Measurements from ENCODE around the gene SHANK2.
A peak's percentile ranks its signal among the peaks of the same experiment; 100 is the strongest.

The SHANK2 gene

DNA sequence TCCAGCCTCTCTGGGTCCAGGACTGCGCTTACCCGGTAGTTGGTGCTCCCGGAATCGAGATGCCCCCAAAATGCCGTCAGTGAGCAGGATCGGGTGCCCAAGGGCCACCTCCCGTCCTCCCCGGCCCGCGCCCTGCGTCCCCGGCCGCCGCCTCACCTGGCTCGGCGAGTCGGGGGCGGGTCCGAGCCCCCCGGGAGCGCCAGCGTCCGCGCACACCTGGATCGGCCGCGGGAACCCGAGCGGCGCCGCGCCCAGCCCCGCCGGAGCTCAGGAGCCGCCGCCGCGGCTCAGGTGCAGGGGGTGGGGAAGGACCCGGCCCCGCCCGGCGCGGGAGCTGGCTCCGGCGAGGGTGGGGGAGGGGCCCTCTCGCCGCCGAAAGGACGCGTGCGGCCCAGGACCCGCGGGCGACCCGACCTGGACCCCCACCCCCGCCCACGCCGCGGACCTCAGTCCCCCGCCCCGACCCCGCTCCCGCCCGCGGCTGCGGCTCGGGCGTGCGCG, at the start of gene SHANK2:
TSS of gene SHANK2 (minus strand) at position 309 of the 501 bp plus-strand sequence. CDS start 105,251 bp downstream, outside the sequence.
- no peak for TF ChIP-seq CTCF (conservative IDR thresholded peaks at IDR 0.05; ENCODE audit: control insufficient read depth, insufficient read depth, low read depth, low read length)
- peak within 1 kb of the TSS; percentile 59 for H3K4me3 ChIP-seq (ENCODE audit: control insufficient read depth, low read depth, low read length)
- DNase-seq (ENCODE audit: low read depth): no peak

- no peak for TF ChIP-seq CTCF (conservative IDR thresholded peaks at IDR 0.05; ENCODE audit: control insufficient read depth, insufficient read depth, low read depth, low read length)
- no peak for DNase-seq (ENCODE audit: low read depth)
These were observed 49.6 kb upstream of the SHANK2 start for GRCh38 chr11:71301858-71302533.

DNA sequence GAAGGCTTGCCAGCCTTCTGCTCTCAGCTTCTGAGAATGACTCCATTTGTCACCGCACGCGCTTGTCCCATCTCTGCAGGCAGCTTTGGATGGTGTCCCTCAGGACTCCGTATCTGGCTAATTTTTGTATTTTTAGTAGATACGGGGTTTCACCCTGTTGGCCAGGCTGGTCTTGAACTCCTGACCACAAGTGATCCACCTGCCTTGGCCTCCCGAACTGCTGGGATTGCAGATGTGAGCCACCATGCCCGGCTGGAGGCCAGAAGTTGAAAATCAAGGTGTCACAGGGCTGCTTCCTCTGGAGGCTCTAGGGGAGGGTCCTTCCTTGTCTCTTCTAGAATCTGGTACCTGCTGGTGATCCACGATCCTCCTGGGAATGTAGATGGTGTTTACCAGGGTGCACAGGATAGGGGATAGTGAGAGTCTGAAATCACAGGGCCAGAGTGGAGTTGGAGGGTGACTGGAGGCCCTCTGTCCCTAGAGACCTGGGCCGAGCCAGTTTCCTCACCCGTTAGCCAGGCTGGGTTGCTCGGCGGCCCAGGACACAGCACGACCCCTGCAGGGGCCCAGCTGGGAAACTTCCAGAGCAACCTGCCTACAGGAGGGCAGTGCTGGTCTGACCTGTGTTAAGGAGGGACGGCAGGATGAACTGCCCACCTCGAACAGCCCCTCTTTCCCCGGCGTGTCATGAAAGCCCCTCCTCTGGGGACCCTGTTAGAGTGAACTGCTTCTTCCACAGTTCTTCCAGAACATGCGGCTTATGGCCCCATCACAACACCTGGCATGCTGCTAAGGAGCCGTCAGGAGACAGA, 48.9 kb upstream of the SHANK2 start:
- H3K4me3 ChIP-seq (ENCODE audit: control insufficient read depth, low read depth, low read length): no peak overlapping the region
- TF ChIP-seq CTCF (conservative IDR thresholded peaks at IDR 0.05; ENCODE audit: control insufficient read depth, insufficient read depth, low read depth, low read length): no peak
- DNase-seq (ENCODE audit: low read depth): no peak

More at GRCh38 chr11:71301858-71302533, 49.6 kb upstream of the SHANK2 start:
- H3K4me3 ChIP-seq (ENCODE audit: control insufficient read depth, low read depth, low read length): no peak overlapping the region

DNA sequence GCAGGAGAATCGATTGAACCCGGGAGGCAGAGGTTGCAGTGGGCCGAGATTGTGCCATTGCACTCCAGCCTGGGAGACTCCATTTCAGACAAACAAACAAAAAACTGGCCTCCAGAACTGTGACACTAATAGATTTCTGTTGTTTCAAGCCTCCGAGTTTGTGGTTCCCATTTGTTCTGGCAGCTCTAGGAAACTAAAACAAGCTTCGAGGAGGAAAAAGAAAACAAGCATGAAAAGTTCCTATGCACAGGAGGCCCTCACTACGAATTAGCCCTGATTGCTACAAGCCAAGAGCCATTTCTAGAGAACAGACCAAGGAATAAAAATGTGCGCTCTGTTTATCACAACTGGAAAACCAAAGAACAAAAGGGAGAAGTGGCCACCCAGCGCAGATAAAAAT, 47.8 kb upstream of the SHANK2 start:
- H3K4me3 ChIP-seq (ENCODE audit: control insufficient read depth, low read depth, low read length): no peak overlapping the region
- no peak for DNase-seq (ENCODE audit: low read depth)
- no peak for TF ChIP-seq CTCF (conservative IDR thresholded peaks at IDR 0.05; ENCODE audit: control insufficient read depth, insufficient read depth, low read depth, low read length)

DNA sequence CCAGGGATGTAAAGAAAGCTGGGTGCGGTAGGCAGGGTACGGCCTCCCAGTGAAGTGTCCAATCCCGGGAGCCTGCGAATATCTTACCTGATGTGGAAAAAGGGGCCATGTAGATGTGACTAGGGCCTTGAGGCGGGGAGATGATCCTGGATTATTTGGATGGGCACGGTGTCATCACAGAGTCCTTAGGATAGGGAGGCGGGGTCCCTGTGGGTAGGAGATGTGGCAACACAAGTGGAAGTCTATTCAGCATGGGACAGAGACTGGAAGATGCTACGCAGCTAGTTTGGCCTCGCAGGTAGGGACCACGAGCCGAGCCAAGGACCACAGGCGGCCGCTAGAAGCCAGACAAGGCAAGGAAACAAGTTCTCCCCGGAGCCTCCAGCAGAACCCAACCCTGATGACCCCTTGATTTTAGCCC, 46.4 kb upstream of the SHANK2 start:
- H3K4me3 ChIP-seq (ENCODE audit: control insufficient read depth, low read depth, low read length): no peak overlapping the region
- no peak for TF ChIP-seq CTCF (conservative IDR thresholded peaks at IDR 0.05; ENCODE audit: control insufficient read depth, insufficient read depth, low read depth, low read length)
- DNase-seq (ENCODE audit: low read depth): no peak

DNA sequence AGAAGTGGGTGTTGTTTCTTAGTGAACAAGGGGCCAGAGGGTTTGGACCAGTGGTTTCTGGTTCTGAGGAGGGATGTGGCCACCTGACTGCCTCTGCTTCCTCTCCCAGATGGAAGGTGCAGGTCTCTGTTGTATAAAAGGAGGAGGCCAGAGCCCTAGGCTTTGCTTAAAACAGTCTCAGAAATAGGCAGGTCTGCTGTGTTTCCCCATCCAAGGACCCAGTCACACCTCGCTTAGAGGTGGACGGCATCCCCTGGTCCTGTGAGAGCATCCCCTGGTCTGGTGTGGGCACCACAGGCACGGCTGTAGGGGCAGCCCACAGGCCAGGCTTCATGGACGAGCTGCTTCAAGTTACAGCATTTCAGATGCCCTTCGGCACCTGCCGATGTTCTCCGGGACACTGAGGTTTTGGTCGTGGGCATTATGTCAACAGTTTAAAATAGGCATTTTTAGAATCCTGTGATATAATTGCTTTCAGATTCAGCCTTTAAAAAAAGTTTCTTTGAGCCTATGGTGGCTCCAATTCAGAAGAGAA, 45.7 kb upstream of the SHANK2 start:
- no peak overlapping the region for H3K4me3 ChIP-seq (ENCODE audit: control insufficient read depth, low read depth, low read length)
- TF ChIP-seq CTCF (conservative IDR thresholded peaks at IDR 0.05; ENCODE audit: control insufficient read depth, insufficient read depth, low read depth, low read length): no peak
- no peak for DNase-seq (ENCODE audit: low read depth)
